ENCODE measurements around the gene EMX2.

EMX2 gene

DNA sequence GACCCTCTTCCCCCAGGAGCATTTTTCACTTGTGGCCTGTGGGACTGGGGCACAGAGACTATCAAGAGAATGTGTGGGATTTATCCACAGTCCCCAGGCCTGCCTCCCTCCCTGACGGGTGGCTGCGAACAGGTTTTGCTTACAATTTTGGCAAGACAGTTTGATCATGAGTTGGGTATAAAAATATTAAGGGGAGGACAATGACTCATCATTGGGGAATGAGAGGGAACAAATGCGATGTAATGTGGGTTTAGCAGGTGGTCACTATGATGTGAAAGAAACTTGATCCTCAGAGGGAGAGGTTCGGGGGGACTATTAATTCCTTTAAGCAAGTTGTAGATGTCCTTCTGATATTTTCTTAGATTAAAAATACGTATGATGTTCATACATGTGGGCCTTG, 52.2 kb downstream of the EMX2 start:
- DNase-seq (ENCODE audit: insufficient read length, low spot score) (no peak), FAIRE-seq (no peak)

DNA sequence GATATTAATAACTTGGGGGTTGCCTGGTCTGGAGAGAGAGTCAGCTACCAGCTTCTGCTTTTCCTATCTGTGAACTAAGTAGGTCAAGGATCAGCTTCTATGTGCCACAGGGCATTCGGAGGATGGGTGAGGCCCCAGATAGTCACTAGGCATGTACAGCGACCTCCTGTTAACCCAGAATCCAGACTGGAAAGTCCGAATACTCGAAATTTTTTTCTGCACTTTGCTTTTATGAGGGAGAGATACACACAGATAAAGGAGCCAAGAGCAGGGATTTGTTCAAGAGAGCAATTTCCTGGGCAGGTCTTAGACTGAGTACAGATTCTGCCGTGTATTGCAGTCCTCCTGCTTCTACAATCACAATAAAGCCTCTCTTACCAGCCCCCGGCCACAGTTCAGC, 54.2 kb downstream of the EMX2 start:
- no peak for DNase-seq (ENCODE audit: insufficient read length, low spot score)

DNA sequence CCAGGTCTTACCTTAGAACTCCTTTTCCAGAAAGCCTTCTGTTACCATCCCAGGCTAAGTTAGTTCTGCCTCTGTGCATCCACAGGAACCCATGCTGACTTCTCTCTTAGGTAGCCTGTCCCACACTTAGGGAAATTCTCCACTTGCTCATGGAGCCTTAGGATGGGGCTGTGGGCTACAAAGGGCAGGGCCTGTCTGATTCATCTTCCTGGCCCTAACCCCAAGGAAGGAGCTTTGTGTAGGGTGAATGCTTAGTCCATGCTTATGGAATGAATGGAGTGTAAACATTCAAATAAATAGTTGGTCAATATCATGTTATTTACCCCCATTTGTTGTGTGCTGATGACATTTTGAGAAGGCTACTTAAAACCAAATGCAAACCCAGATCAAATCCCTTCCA, 54.7 kb downstream of the EMX2 start:
- DNase-seq (ENCODE audit: insufficient read length, low spot score): no peak
- FAIRE-seq: no peak

More for the DNA sequence above, 54.2 kb downstream of the EMX2 start:
- FAIRE-seq: no peak

All from HTR-8/SVneo (cell line).